ENCODE measurements around the gene PMS1. TPM values are rescaled to one million over a fixed set of nuclear protein-coding genes. Genes with fewer than 3 reads are reported as not detected.

PMS1 gene
- polyA plus RNA-seq, 1 of the 3 experiments (the other 2 are of a cell fraction), result 7.7 TPM

GRCh38 chr2:189762551-189763298 lies 21.5 kb upstream of the PMS1 start, which contains the start of gene OSGEPL1:
Gene OSGEPL1, minus strand, starts transcription at chr2:189762792. Its CDS starts 1,152 bp downstream, at chr2:189761640.
- ChIA-PET POLR2A (interaction anchor here (1.1 to 2.9 kb wide), 5 partner anchors 12 to 322 kb away, joined by 4 to 31 read pairs (median 5); partner anchors contain the start of genes ORMDL1, PMS1 and SLC40A1), CTCF (interaction anchor here (0.5 to 4.5 kb wide), 29 partner anchors 9 to 820 kb away, joined by 3 to 36 read pairs (median 4); partner anchors contain the start of genes ANKAR, ASNSD1, ORMDL1 and PMS1)
- H3K36me3 ChIP-seq (replicated peaks in 1 of 2; ENCODE audit: control insufficient read depth in 1 of 2, insufficient read depth in 2 of 2, low read length in 1 of 2), result peaks cover 12 to 18% of the 10 kb centered on the region in 2 experiments
- H3K9me2 ChIP-seq, result no peaks in the 10 kb centered on the region
- peak within 1 kb of the TSS; percentile 88 for H3K9ac ChIP-seq
- peaks cover 8 to 13% of the 10 kb centered on the region in 2 experiments; a peak in 2 of 4 replicates for H3K4me1 ChIP-seq (ENCODE audit: control insufficient read depth in 1 of 2, insufficient read depth in 2 of 2, low read depth in 1 of 2, low read length in 1 of 2)
- peak; percentile 81 for DNase-seq
- H2AFZ ChIP-seq (ENCODE audit: low read depth), result peak within 1 kb of the TSS; percentile 96
- peaks cover 12% of the 10 kb centered on the region; the same call in 1 of the 2 replicates for H3K79me2 ChIP-seq (ENCODE audit: insufficient read depth)
- H3K27me3 ChIP-seq (ENCODE audit: insufficient read depth), result no peaks in the 10 kb centered on the region
- WGBS (ENCODE audit: low lambda C conversion rate), result under 1% methylated on average over 33 of the region's 33 CpGs
- peaks cover 18% of the 10 kb centered on the region for H3F3A ChIP-seq (replicated peaks; ENCODE audit: insufficient read depth)
- H3K4me3 ChIP-seq (ENCODE audit: low read depth in 2 of 2, low read length in 1 of 2), result peak within 1 kb of the TSS; percentile 83 to 90
- H3K4me2 ChIP-seq, result peak within 1 kb of the TSS; percentile 90
- H3K9me3 ChIP-seq, result no peaks in the 10 kb centered on the region
- no peaks in the 10 kb centered on the region for H4K20me1 ChIP-seq (ENCODE audit: insufficient read depth)
- H3K27ac ChIP-seq (ENCODE audit: low read depth in 2 of 2, low read length in 1 of 2), result peak within 1 kb of the TSS; percentile 86 to 97
- no peak for TF ChIP-seq FOXJ3 (CRISPR knock-in tag; IDR thresholded peaks at IDR 0.05)
- TF ChIP-seq YY1 (IDR thresholded peaks at IDR 0.05; ENCODE audit: low read depth), result peak; percentile 15; the same call in 1 of the 2 replicates
- TF ChIP-seq RCOR1 (IDR thresholded peaks at IDR 0.05; ENCODE audit: low read length), result no peak; the same call in 1 of the 2 replicates
- TF ChIP-seq TCF12 (IDR thresholded peaks at IDR 0.05), result no peak
- TF ChIP-seq NFIC (IDR thresholded peaks at IDR 0.05; ENCODE audit: borderline replicate concordance), result no peak
- TF ChIP-seq CTCF (IDR thresholded peaks at IDR 0.05), result peak; percentile 80
- peak; percentile 73 for TF ChIP-seq POLR2AphosphoS5 (IDR thresholded peaks at IDR 0.05; ENCODE audit: low read depth, low read length)
- peak; percentile 57; the same call in 1 of the 2 replicates for TF ChIP-seq RFX5 (IDR thresholded peaks at IDR 0.05; ENCODE audit: low read length)
- peak; percentile 94 for TF ChIP-seq MXI1 (IDR thresholded peaks at IDR 0.05; ENCODE audit: low read depth, low read length)
- 0 out of 4 replicates have a peak, but pooled peaks of 1 of the 2 experiments have one; percentile 28 for TF ChIP-seq EP300 (IDR thresholded peaks at IDR 0.05; ENCODE audit: borderline replicate concordance in 1 of 2, low read depth in 1 of 2, low read length in 1 of 2)
- TF ChIP-seq RXRA (IDR thresholded peaks at IDR 0.05; ENCODE audit: borderline replicate concordance, low read depth), result no peak
- TF ChIP-seq TAF1 (IDR thresholded peaks at IDR 0.05; ENCODE audit: borderline replicate concordance, low read depth, low read length), result peak; percentile 68
- no peak for TF ChIP-seq MEF2A (IDR thresholded peaks at IDR 0.05; ENCODE audit: borderline replicate concordance, low read depth)
- 0 out of 2 replicates have a peak, but pooled peaks have one; percentile 13 for TF ChIP-seq PBX3 (IDR thresholded peaks at IDR 0.05)
- TF ChIP-seq USF1 (IDR thresholded peaks at IDR 0.05; ENCODE audit: borderline replicate concordance, low read depth), result peak; percentile 90
- TF ChIP-seq CHD2 (IDR thresholded peaks at IDR 0.05; ENCODE audit: low read length, partially characterized antibody), result peak; percentile 23
- TF ChIP-seq GABPA (IDR thresholded peaks at IDR 0.05; ENCODE audit: low read depth), result peak; percentile 83
- TF ChIP-seq IRF3 (IDR thresholded peaks at IDR 0.05; ENCODE audit: low read depth, low read length), result no peak
- TF ChIP-seq USF2 (IDR thresholded peaks at IDR 0.05; ENCODE audit: borderline replicate concordance, low read depth, low read length), result 0 out of 2 replicates have a peak, but pooled peaks have one; percentile 43
- no peak for TF ChIP-seq EZH2phosphoT487 (IDR thresholded peaks at IDR 0.05; ENCODE audit: borderline replicate concordance, low read depth)
- no peak for TF ChIP-seq REST (IDR thresholded peaks at IDR 0.05; ENCODE audit: low read depth, low read length)
